ENCODE results near the gene ZC3H8.

Gene ZC3H8

DNA sequence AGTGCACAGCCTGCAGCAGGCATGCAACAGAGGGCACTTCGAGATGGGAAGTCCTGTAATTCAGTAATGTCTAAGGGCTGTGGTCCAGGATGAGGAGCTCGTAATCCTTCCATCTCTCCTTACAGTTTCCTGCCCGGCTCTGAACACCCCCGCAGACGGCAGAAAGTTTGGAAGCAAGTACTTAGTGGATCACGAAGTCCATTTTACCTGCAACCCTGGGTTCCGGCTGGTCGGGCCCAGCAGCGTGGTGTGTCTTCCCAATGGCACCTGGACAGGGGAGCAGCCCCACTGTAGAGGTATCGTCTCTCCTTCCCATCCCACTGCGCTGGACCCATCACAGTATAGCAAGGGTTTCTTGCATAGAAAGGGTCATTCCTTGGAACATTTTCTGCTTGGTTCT is 90.0 kb downstream of the ZC3H8 start:
- DNase-seq (ENCODE audit: low read depth) = no peak

DNA sequence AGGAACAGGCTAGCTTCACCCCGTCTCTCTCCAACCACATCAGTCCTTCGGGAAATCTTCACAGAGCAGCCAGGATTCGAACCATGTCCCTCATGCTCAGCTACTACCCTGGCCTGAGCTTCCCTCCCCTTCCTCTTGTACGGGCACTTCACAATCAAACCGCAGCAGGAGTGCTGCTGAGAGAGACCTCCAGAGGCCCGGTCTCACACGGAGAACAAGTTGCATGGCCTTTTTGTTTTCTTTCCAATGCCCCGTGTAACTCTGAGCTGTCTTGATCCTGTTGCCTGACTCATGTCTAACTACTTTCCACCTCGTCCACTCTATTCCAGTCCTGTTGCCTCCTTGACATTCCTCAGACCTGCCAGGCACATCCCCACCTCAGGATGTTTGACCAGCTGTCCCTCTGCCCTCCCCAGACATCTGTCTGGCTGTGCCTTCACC is 91.3 kb downstream of the ZC3H8 start:
- no peak for DNase-seq (ENCODE audit: low read depth)

DNA sequence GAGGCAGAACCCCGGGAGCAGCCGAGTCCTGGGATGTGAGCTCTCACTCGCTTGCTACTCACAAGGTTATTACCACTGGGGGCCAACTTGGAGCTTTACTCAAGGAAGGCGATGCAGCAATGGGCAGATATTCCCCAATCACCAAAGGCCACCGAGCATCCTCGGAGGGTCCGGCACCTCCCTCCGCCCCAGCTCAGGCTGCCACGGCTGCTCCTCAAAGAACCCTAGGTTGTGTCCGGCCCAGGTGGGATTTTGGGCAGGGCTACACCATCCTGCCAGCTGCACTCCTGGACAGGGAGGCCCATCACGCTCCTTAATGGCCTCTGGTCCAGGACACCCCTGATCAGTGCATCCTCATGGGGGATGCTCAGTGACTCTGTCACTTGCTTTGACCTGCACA is 91.9 kb downstream of the ZC3H8 start:
- no peak for DNase-seq (ENCODE audit: low read depth)

DNA sequence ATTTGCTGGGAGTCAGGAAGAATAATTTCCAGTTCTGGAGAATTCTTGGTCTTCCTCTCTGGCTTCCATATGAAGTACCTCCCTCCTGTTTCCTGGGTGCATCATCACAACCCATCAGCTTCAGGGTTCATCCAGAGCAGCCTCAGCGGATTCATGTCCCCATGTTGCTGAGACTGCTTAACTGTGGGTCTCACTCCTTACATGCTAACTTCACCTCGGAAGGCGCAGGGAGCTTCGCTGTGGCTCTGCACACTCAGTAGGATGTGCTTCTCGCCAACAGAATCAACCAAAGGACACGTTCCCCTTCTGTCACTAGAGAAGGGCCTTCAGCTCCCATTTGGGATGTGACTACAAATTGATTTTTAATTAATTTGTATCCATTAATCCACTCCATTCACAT is 92.5 kb downstream of the ZC3H8 start:
- DNase-seq (ENCODE audit: low read depth) = no peak

All from stimulated activated CD8-positive, alpha-beta memory T cell treated with anti-CD3 and anti-CD28 coated beads, Interleukin-4, amount 100 ng/mL, for 24 hours (primary cell).